ENCODE measurements around the gene SPAG9.

DNA sequence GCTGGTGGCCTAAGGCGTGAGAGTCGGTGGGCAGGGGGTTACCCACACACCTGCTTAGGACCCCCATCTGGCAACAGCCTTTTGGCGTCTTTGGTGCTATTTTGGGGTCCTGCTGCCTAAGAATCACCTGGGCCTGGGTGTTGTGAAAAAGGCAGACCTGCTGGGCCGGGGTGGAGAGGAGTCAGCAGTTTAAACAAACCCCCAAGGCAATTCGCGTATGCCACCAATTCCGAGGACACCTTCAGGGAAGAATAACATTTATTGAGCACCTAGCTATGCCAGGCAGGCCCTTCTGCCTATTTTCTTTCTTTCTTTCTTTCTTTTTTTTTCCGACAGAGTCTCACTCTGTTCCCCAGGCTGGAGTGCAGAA lies 200.6 kb downstream of the SPAG9 start:
- TF ChIP-seq, protein P1, sequence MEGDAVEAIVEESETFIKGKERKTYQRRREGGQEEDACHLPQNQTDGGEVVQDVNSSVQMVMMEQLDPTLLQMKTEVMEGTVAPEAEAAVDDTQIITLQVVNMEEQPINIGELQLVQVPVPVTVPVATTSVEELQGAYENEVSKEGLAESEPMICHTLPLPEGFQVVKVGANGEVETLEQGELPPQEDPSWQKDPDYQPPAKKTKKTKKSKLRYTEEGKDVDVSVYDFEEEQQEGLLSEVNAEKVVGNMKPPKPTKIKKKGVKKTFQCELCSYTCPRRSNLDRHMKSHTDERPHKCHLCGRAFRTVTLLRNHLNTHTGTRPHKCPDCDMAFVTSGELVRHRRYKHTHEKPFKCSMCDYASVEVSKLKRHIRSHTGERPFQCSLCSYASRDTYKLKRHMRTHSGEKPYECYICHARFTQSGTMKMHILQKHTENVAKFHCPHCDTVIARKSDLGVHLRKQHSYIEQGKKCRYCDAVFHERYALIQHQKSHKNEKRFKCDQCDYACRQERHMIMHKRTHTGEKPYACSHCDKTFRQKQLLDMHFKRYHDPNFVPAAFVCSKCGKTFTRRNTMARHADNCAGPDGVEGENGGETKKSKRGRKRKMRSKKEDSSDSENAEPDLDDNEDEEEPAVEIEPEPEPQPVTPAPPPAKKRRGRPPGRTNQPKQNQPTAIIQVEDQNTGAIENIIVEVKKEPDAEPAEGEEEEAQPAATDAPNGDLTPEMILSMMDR (IDR thresholded peaks at IDR 0.05) = no peak
- TF ChIP-seq POLR2A (IDR thresholded peaks at IDR 0.05) (peak; percentile 0), POLR2AphosphoS5 (IDR thresholded peaks at IDR 0.05) (no peak), EP300 (IDR thresholded peaks at IDR 0.05; ENCODE audit: low read depth) (no peak)
